Stimulated activated CD4-positive, alpha-beta T cell treated with anti-CD3 and anti-CD28 coated beads, Interleukin-2, amount 100 ng/mL, for 4 hours (primary cell): ENCODE data around the gene TVP23B.
"Not testable (repeated sequence)": the region's sequence is repeated elsewhere in the genome, so short reads cannot be mapped to it uniquely, and the experiment has no call there.

Experiments used
- DNase-seq: peaks from one replicate; pipeline ENCODE4 v3.0.0-alpha.2; 2020; ENCODE audit warnings: low read depth

TVP23B gene

GRCh38 chr17:18791402-18791801 is 10.4 kb downstream of the TVP23B start:
- DNase-seq = not testable (repeated sequence)

DNA sequence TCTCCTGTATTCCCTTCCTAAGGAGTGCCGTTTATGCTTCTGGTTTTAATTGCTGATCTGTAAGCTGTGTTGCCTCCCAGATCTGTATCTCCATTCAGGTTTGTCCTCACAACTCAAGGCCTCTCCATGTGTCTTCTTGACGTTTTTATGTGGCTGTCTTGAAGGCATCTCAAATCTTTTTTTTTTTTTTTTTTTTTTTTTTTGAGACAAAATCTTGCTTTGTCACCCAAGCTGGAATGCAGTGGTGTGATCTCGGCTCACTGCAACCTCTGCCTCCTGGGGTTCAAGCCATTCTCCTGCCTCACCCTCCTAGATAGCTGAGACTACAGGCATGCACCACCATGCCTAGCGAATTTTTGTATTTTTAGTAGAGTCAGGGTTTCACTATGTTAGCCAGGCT is 13.9 kb downstream of the TVP23B start:
- DNase-seq = not testable (repeated sequence)

GRCh38 chr17:18796887-18797286 is 15.9 kb downstream of the TVP23B start:
- not testable (repeated sequence) for DNase-seq

DNA sequence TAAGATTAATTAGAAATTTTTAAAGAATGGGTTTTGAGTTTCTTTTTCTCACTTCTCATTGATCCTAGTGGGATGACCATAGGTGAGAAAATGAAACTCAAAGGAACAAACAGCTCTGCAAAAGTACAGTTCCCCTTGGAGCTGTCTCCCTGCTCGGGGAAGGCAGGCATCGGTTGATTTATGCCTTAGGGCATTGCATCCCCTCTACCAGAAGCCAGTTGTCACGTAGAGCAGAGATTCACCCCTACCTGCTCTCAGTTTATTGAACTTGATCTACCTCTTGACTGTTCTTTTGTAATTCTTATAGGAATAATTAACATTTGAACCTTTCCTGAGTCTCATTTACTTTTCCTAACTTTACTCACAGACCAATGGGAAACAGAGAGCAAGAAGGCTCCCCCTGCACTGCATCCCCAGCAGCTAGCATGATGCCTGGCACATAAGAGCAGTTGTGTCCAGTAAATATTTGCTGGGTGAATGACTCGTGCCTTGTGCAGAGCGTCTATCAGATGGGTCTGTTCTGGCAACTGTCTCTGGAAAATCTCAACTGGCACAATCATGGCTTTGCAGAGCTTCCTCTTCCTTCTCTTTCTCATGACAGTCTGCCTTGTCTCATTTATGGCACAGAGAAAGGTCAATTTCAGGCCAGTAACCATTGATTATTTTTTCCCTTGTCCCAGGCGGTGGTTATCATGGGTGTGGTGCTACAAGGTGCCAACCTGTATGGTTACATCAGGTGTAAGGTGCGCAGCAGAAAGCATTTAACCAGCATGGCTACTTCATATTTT is 22.7 kb downstream of the TVP23B start:
- not testable (repeated sequence) for DNase-seq

DNA sequence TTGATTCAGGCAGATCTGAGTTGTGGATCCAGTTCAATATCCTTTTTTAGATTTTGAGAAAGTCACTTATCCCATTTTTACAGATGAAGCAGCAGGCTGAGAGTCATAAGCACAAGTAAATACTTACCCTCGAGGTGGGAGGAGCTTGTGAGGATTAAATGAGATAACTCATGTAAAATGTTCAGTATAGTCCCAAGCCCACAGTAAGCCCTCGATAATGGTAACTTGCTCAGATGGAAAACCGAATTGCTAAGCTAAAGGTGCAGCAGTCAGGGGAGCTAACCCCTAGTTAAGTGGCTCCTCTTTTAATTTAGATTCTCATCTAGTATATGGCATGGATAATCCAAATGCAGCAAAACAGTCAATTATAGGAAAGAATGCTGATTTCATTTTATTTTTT is 34.9 kb downstream of the TVP23B start:
- DNase-seq = not testable (repeated sequence)

DNA sequence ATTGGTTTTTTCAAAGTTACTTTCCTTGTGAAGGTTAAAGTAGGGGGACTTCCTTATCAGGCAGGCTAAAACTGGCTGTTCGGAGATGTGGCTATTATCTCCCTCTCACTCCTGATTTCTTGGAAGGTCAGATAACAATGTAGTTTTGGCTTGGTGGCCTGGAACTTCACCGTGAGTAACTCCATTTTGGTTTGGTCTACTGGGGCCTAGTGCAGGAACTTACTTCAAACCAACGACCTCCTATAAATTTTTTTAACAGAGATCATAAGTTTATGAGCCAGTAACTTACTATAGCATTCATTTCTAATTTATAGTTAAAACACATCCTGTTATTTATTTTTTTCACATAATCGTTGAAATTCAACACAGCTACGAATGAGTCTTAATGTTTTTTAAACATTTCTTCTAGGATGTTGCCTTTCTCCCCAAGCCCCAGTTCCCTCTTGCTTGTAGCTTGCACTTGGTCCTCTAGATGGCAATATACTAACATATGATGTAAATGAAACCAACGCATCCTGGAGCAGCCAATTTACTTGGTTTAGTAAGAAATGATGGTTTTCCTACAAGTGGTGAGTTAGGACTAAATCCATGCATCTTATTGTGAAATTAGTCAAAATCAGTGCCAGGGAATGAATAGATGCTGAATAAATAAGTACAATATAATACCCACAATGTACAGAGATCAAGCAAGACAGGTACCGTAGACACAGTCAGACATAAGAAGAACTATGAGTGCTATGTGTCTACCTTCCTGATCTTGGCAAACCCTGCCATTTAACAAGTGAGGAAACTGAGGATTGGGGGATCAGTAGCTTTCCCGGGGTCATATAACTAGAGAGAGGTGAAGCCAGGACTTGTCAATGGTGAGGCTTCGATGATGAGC is 35.7 kb downstream of the TVP23B start:
- DNase-seq = peak; percentile 36

DNA sequence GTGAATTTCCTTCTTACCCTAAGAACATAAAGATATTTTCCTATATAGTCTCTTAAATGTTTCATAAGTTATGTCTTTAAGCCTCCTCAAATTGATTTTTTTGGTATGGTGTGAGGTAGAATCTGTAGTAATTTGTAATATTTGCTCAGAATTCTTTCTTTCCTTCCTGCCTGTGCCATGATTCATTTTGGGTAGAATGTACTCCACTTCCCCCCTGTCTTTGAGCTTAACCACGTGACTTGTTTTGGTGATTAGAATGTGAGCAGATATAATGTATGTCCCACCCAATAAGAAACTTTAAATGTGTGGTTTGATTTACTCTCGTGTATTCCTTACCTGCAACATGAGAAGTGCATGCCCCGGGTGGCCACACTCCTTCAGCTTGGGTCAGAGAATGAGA is 40.4 kb downstream of the TVP23B start:
- DNase-seq = not testable (repeated sequence)

GRCh38 chr17:18827613-18828012 is 46.6 kb downstream of the TVP23B start:
- DNase-seq = not testable (repeated sequence)

DNA sequence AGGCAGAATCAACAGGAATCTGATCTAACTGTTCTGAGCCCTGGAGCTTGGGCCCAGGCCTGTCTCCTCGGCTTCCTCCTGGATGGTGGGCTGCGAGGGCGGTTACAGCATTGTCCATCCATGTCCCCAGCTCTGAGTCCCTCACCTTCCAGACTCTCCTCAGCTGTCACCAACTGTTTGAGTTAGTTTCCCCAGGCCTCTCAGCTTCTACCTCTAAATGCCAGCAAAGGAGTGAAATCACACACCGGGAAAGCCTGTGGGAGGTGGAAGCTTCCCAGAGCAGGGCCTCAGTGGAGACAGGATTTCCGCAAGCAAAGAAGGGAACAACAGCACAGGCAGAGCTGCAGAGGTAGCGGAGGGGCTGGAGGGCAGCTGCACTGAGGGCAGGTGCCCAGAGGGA is 67.5 kb downstream of the TVP23B start:
- DNase-seq = no peak

- no peak for DNase-seq
These were observed 69.7 kb downstream of the TVP23B start for GRCh38 chr17:18850679-18851078.

GRCh38 chr17:18851201-18851600 is 70.2 kb downstream of the TVP23B start:
- DNase-seq = no peak

GRCh38 chr17:18854956-18855355 is 74.0 kb downstream of the TVP23B start:
- no peak for DNase-seq

DNA sequence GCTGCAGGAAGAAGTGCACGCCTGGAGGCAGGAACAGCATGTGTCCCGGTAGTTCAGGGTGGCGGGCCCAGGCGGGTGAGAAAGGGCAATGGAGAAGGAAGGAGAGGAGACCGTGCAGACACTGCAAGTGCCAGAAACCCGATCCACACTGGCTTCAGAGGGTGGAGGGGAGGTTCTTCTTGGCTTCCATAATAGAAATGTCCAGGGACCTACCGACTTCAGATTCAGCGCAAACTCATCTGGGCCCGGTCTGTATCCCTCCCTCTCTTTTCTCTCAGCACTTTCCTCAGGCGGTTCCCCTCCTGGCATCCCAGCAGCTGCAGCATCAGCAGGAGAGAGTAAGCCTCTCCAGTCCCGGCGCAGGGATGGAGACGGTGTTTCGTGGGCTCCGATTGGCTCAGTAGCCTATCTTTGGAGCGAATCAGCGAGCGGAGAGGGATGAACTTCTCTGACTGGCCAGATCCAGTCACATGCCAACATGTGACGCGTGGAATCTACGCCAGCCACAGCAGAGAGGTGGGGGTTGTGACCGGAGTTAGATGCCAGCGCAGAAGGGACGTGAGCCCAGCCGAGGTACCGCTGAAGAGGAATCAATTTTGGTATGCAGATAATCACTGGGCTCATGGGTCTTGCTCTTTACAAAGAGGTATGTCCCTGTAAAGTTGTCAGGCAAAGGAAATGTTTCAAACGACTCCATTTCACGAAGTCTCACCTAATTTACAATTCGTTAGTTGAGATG is 75.0 kb downstream of the TVP23B start:
- peak; percentile 84 for DNase-seq
